Keratinocyte (primary cell): ENCODE data around the gene SPATA13.

Experiments
- EZH2 ChIP-seq: IDR thresholded peaks from one replicate; pipeline ENCODE4 v1.6.1; 2012; ENCODE audit warnings: inconsistent platforms, mild to moderate bottlenecking, low read length, moderate library complexity
- TF ChIP-seq, protein P1 (sequence below), 3 experiments: IDR thresholded peaks in 1 of 3; conservative IDR thresholded peaks in 1 of 3; optimal IDR thresholded peaks in 1 of 3; 2 replicates in 2 of 3; 3 replicates in 1 of 3; pipeline versions ENCODE3 to v1.5.1; 2011; ENCODE audit warnings: low read length in 3 of 3, mild to moderate bottlenecking in 3 of 3, moderate library complexity in 2 of 3, control low read depth in 1 of 3, inconsistent platforms in 1 of 3; ENCODE audit not compliant: insufficient read depth in 2 of 3; ENCODE audit errors: extremely low read depth in 1 of 3

DNA sequence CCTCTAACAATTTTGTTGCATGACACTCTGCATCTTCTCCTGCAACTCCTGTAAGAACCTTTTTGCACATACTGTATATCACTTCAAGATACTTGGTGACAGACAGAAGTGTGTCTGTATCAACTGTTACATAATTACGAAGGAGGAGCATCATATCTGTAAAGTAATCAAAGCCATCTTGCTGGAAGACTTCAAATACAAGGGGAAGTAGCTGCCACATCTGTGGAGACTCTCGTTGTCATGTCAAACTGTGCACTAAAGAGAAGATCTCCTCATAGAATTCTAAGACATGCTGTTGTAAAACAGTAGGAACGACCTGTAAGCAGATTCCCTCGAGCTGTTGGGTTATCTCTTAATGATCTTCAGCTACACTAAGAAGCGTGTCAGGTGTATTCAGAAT, 38.0 kb upstream of the SPATA13 start:
- TF ChIP-seq, protein P1, sequence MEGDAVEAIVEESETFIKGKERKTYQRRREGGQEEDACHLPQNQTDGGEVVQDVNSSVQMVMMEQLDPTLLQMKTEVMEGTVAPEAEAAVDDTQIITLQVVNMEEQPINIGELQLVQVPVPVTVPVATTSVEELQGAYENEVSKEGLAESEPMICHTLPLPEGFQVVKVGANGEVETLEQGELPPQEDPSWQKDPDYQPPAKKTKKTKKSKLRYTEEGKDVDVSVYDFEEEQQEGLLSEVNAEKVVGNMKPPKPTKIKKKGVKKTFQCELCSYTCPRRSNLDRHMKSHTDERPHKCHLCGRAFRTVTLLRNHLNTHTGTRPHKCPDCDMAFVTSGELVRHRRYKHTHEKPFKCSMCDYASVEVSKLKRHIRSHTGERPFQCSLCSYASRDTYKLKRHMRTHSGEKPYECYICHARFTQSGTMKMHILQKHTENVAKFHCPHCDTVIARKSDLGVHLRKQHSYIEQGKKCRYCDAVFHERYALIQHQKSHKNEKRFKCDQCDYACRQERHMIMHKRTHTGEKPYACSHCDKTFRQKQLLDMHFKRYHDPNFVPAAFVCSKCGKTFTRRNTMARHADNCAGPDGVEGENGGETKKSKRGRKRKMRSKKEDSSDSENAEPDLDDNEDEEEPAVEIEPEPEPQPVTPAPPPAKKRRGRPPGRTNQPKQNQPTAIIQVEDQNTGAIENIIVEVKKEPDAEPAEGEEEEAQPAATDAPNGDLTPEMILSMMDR (optimal IDR thresholded peaks at IDR 0.05 in 1 of 3, IDR thresholded peaks at IDR 0.05 in 1 of 3, conservative IDR thresholded peaks at IDR 0.05 in 1 of 3; ENCODE audit: extremely low read depth in 1 of 3, insufficient read depth in 2 of 3, low read length in 3 of 3): no peak
- TF ChIP-seq EZH2: no peak
